ENCODE results near the gene PUS10.
"Not testable (repeated sequence)": the region's sequence is repeated elsewhere in the genome, so short reads cannot be mapped to it uniquely, and the experiment has no call there.

Gene PUS10

DNA sequence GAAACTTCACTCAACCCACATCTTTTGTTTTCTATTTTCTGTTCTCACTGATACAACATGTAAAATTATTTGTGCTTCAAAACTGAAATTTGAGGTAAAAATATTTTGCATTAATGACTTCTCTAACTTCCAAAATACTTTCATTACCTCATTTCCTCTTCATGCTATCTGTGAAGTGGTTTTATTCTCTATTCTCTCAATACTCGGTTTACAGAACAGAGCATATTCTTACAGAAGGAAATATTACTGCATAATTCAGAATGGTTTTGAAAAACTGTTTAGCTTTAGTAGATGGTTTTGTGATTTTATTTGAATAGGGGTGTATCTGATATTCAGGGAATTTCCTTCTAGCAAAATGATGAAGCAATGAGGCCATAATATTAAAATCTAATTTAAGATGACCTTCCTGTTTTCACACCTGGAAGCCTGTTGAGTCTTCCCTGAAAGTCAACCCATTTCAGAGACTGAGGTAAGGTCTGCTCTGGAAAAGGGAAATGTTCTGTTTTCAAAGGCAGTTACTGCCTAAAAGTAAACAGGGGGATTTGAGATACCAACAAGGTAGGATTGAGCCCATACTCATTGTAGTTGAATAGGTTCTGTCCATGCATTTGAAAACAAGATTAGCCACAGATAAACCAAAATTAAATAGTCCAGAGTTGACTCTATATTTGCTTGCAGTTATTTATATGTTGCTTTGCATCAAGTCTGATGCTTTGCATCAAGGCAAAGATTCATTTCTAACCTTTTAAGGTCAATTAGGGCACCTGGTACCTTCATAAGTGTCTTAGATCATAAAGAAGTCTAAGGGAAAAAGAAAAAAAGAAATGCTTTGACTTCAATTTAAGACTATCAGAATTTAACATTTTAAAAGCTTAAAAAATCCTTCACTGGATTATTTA, 51.3 kb downstream of the PUS10 start:
- DNase-seq = no peak

DNA sequence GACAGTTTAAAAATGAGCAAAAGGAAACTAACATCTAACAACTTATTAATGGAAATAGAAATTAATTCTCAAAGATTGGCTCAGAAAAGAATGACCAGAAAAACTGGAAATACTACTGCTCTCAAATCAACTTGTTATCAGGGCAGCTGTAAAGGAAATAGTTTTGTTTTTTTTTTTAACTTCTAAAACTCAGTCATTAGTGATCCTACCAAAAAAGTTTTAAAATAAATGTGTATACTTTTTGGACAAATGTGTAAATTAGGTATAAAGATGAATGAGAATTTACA, 52.6 kb downstream of the PUS10 start:
- DNase-seq = no peak

DNA sequence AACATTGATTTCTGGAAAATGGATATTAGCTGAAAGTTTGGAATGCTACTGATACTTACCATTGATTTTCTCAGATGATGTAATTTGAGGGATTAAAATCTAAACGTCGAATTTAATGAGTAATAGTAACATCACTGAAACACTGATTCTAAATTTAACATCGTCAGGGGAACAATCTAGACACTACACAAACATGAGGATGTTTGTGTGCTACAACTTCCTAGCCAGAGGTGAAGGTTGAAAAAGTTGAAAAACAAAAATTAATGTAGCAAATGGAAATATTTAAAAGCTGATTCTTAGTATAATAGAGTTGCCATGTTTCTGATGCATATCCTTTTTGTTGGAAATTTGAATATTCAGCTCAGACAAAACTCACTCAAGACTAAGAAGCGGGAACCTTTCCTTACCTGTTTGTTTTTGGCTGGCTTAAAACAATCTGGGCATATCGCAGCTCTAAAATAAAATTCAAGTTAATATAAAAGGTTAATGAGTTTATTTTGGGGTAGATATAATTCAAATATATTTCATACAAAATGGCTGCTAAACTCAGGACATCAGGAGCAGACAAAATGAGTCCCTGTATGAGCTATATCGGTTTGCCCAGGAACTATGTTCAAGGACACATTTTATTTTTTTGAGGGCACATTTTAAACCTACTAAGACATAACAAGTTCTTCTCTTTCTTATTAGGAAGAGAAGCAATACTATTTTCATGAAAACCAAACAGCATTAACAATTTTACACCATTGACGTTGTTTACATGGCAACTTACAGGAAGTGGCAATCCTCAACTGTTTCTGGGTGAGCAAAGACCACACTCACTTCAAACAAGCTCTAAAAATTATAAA, 53.2 kb downstream of the PUS10 start:
- DNase-seq = peak; percentile 59

DNA sequence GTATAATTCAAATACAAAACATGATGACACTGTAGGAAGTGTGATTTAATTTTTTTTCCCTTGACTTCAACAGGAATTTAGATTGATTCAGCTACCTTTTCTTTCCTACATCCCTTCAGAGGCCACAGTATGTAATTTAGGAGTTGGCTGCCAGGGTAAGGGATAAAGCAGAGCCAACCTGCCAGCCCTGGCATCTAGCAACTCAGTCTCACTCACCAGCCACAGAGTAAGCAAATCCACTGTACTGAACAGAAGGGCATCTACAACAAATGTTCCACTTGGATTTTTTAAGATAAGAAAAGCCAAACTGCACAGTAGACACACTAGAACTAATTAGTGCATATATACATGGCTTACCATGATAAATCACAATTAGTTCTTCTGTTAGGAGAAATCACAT, 54.9 kb downstream of the PUS10 start:
- DNase-seq = no peak

DNA sequence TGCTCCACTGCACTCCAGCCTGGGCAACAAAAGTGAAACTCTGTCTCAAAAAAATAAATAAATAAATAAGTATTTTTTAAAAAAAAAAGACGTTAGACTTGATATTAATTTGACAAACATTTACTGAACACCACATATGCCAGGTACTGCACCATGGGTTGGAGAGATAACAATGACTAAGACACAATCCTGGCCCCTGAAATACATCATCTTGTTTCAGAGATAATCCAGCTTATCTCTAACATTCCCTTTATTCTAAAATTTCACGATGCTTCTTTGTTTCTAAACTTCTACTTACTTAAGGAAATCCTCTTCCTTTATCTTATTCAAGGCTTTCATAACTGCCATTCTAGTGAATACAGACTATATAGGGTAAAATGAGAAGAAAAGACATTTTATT, 55.5 kb downstream of the PUS10 start:
- DNase-seq = no peak

DNA sequence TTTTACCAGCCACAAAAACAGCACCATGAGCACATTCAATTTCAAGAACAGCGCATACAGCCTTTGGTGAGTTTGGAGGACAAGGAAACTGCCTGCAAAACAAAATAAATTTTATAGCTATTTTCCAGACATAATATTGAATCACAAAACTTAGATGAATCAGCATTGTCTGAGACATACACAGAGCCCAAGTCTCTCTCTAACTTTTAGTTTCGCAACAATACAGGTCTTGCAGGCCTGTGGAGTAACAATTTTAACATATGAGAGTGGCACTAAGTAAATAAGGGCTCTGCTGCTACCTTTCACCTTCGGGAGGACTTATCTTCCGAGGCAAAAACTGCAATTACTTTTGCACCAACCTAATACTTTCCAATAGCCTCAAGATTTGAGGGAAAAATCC, 56.6 kb downstream of the PUS10 start:
- DNase-seq = no peak

DNA sequence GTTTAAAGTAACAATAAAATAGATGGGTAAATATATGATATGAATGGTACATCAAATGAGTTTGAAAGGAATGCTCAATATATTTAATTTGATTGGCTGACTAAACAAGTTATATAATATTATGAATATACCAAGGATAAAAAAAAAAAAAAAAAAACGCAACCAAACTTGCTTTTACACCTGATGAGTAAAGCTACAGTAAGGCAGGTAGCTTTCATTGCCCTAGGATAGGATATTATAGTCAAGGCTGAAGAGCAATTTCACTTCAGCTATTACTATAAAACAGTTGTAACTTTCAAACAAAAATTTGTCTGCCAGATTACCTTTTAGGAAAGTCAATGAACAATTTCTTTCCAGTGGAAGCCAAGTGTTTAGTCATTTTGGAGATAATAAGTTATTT, 57.3 kb downstream of the PUS10 start:
- DNase-seq = no peak

DNA sequence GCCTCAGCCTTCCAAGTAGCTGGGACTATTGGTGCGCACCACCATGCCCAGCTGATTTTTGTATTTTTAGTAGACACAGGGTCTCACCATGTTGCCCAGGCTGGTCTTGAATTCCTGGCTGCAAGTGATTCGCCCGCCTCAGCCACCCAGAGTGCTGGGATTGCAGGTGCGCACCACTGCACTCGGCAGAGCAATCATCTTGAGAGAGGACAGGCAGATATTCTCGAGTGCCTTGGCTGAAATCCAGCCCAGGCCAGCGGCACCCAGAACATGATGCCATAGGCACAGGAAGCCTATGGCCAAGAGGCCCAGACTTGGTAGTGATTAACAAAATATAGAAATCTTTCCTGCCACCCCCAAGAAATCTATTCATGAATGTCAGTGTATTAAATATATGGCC, 58.6 kb downstream of the PUS10 start:
- DNase-seq = no peak

DNA sequence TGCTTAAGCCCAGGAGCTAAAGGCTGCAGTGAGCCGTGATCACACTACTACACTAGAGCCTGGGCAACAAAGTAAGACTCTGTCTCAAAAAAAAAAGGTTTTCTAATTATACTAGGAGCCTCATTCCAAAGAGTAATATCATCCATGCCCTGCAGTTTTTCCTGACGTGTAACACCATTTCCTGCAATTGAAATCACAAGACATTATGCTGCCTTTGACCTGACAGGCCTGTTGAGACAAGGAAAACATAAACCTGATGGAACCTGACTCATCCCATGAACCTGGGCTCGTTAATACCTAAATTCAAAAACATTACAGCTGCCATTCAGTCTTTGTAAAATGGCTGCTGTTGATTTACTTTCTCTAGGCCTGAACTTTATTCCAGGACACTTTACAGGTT, 59.3 kb downstream of the PUS10 start:
- DNase-seq = no peak

DNA sequence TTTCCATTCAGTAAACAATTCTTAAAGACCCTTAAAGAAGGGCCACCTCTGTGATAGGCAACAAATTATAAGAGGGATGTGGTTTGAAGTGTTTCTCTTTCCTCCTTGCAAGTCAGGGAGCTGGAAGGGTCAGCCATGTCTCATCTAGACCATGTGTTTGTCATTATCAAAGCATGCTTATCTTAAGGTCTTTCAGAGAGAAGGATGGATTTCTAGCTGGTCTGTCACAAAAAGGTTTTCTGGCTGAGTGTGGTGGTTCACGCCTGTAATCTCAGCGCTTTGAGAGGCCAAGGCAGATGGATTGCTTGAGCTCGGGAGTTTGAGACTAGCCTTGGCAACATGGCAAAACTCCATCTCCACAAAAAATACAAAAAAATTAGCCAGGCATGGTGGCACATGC, 59.7 kb downstream of the PUS10 start:
- DNase-seq = no peak

DNA sequence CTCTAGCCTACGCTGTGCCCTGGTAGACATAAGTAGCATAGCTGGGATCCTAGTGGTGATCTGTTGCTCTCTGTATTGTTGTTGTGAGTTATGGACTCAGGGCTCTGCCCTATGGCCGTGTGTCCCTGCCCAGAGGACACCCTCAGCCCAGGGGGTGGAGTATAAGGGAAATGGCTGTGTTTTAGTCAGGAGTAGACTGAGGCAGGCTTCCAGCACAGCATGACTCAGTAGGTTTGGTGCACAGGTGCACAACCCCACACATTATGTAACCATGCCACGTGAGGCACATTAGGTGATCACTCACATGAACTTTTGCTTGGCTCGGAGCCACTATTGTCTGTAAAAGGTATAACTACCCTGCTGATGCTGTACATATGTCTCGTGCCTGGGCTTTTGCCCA, 60.4 kb downstream of the PUS10 start:
- no peak for DNase-seq

DNA sequence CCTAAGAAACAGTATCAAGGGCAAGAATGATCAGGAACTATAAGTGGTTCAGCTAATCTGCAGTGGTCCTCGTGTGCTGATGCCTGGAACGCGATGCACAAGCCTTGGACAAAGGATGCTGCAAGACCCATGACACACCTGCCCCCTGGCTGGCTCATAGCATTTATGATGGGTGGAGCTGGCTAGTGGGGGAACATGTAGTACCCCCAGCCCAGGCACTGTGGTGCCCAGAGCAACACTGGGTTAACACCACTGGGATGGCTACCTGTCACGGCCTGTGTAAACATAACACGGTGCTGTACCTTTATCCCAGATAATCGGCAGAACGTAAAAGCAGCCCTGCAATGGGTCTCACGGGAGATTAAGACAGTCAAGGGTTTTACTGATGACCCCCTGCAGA, 60.8 kb downstream of the PUS10 start:
- no peak for DNase-seq

DNA sequence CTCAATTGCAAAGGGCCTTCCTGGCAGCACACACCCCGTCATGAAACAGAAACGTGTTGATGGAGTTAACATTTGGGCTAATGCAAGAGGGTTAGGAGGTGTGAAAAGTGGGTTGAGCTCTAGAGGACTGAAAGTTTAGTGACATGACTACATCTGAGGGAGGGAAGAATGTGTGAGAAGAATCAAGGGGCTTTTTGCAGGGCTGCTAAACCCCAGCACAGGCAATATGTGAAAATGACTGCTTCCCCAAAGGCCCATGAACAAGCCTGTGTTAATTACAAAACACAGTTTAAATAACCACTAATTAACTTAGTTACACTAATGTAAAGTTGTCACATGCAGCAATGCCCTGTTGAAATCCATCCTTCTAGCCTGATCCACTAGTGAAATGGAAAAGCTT, 63.9 kb downstream of the PUS10 start:
- DNase-seq = peak; percentile 41

DNA sequence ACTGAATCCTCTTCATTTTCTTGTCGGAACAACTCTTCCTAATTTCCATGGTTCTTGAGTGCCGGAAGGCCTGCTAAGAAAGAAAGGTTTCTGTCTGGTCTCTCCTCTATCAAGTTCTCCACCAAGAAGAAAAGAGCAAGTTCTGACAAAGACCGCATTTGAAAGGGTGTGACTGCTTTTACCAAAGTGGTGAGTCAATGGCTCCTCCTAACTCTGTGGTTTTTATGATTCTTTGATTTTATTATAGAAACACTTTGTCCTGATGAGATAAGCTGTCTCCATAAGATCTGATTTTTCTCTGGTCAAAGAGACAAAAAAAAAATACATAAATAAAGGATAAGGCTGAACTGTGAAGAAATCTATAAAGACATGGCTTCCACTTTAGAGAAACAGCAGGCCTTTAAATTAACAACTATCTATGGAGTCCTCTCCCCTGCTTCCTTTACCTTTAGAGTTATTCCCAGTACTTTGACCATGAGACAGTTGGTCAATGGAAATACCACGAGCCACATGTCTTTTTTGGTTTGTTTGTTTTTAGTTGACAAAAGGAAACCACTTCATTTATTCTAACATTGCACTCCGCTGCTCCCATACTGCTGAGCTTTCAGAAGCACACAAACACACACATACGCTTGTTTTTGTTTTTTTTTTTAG, 69.0 kb downstream of the PUS10 start:
- no peak for DNase-seq

DNA sequence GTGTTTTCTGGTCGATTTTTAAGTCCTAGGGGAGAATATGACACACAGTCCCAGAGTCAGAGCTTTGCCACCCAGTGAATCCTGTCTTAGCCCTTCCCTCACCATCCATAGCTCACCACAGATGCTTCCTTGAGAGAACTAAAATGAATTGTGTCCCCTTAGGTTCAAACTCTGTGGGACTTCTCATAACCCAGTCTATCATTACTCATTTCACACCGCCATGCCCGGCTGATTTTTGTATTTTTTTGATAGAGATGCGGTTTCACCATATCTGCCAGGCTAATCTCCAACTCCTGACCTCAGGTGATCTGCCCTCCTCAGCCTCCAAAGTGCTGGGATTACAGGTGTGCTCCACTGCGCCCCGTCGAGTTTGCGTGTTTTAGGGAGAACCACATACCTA, 69.9 kb downstream of the PUS10 start:
- DNase-seq = no peak

DNA sequence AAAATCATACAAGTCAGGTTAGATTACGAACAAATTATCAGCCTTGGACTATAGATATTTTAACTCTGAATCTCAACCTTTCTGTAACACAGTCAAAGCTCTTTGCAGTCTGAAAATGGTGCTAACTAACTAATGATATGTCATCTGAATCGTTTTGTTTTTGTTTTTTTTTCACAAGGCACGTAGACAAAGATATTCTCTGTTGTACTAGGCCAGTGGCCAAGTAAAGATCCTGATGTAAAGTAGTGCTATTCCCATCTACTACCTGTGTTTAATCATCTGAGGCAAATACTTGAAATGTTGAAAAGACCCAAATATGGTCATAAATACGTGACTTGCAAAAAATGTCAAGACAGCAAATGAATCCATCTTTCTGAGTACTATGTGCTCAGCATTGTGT, 71.0 kb downstream of the PUS10 start:
- no peak for DNase-seq

DNA sequence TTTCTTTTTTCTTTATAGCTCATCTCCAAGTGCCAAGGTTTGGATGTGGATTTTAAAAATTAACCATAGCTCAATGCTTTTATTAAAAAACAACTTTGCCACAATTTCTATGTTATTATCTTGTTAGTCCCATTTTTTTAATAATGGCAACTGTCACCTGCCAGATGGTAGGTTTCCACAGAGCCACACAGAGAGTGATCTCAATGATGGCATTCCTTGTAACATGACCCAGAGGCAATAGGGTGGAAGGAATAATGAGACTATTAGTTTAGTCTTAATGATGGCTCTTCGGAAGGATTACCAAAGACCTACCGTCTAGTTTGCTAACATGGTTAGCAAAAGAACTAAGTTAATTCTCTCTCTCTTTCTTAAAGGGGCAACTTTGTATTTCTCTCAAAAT, 72.7 kb downstream of the PUS10 start:
- DNase-seq = no peak

DNA sequence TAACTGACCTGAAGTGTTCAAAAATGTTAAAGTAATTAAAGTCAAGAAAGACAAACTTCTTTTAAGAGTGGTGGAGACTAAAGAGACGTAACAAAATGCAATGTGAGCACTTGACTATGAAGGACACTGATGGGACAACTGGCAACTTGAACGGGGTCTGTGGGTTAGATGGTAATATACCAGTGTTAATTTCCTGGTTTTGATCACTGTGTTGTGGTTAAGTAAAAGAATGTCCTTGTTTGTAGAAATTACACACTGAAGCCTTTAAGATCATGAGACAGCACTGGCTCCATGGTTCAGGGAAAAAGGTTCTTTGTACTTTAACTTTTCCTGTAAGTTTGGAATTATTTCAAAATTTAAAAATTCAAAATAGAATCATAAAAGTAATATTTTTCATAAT, 78.4 kb downstream of the PUS10 start:
- no peak for DNase-seq

DNA sequence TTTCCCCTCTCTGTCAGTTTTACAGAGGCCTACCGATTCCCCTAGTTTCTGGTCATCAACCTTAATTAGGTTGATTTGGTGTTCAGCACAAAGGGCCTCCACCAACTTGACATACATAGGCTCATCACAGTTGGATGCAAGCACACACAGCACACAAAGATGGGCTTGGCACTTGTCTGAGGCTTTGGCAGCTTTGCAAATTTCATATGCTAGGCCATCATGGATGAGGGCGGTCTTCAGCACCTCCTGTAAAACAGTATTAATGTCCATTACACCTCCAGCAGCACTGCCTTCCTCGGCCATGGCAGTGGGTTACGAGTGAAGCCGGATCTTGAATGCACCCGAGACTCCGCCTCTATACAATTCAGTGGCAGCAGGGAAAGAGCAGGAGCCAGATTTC, 79.8 kb downstream of the PUS10 start:
- no peak for DNase-seq

DNA sequence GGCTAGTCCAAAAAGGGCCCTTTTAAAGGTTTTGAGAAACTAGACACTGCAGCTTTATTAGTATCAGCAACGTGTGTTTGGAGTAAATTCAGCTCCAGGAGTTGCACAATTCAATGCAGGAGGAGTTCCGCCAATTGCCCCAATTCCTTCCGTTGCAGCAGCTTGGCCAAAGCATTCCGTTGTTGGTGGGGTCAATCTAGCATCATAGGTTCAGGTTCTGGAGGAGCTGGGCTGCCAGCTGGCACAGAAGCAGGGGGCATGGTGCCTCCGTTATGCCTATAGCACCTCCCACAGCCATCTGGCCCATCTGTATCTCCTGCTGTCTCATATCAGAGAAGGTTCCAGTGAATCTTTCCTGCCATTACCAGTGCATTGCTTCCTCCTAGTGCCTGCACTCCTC, 81.3 kb downstream of the PUS10 start:
- no peak for DNase-seq

DNA sequence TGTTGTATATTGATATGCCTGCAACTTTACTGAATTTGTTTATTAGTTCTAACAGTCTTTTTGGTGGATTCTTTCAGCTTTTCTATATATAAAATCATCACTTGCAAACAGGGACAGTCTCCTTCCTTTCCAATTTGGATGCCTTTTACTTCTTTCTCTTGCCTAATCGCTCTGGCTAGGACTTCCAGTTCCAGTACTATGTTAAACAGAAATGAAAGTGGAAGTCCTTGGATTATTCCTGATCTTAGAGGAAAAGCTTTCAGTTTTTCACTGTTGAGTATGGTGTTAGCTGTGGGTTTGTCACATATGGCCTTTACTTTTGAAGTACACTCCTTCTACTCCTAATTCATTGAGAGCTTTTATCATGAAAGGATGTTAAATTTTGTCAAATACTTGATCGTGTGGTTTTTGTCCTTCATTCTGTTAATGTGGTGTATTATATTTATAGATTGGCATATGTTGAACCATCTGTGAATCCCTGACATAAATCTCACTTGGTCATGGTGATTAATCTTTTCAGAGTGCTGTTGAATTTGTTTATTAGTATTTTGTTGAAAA, 83.8 kb downstream of the PUS10 start:
- DNase-seq = no peak

DNA sequence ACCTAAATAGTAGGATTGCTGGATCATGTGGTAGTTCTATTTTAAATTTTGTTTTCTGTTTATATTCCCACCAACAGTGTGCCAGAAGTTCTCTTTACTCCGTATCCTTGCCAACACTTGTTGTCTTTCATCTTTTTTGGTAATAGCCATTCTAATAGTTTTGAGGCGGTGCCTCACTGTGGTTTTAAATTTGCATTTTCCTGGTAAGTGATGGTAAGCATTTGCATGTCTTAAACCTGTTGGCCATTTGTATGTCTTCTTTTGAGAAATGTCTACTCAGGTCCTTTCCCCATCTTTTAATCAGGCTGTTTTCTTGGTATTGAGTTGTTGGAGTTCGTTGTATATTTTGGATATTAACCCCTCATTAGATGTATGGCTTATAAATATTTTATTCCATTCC, 85.1 kb downstream of the PUS10 start:
- no peak for DNase-seq

DNA sequence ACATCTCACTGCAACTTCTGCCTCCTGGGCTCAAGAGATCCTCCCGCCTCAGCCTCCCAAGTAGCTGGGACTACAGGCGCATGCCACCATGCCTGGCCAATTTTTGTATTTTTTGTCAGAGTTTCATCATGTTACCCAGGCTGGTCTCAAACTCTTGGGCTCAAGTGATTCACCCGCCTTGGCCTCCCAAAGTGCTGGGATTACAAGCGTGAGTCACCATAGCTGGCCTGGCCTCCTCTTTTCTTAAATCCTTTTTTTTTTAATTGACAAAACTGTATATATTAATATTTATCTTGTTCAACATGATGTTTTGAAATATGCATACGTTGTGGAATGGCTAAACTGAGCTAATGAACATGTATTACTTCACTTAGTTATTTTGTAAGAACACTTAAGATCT, 86.0 kb downstream of the PUS10 start:
- not testable (repeated sequence) for DNase-seq

Measured in CD4-positive, alpha-beta T cell treated with Interleukin-12 subunit alpha and Interleukin-12 subunit beta, for 1 hour (primary cell).